ENCODE results near the gene FANCI. TPM values are rescaled to one million over a fixed set of nuclear protein-coding genes. Genes with fewer than 3 reads are reported as not detected.
A peak's percentile ranks its signal among the peaks of the same experiment; 100 is the strongest.
"Not testable (repeated sequence)": the region's sequence is repeated elsewhere in the genome, so short reads cannot be mapped to it uniquely, and the experiment has no call there.

FANCI gene
- total RNA-seq, 1 donor from 2014 or later, result 11.2 TPM

DNA sequence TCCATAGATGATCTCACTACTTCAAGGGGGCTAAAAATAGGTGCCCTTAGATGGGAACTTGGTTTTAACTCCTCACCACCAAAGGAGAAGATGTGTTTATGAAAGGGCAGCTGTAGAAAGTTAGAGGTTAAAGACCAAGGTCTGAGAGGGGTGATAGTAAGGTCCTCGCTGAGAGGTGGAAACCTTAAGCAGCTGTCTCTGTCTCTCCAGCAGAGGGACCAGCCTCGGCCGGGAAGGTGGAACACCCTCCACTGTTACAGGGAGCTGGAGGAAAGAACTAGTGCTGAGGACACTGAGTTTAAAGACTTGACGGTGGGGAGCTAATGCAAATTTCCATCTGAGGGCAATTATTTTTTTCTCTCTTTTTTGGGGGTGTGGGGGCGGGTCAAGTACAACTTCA lies 13.5 kb upstream of the FANCI start:
- no peak for DNase-seq (ENCODE audit: low spot score)
- H3K4me1 Mint-ChIP-seq (ENCODE audit: low read depth), result no peaks in the 10 kb centered on the region
- no peak overlapping the region for H3K4me3 Mint-ChIP-seq (ENCODE audit: unreplicated experiment)
- no peaks in the 10 kb centered on the region for H3K9me3 Mint-ChIP-seq (ENCODE audit: low read depth)
- H3K27me3 Mint-ChIP-seq (ENCODE audit: low read depth), result peaks cover 12% of the 10 kb centered on the region
- TF ChIP-seq, protein P1, sequence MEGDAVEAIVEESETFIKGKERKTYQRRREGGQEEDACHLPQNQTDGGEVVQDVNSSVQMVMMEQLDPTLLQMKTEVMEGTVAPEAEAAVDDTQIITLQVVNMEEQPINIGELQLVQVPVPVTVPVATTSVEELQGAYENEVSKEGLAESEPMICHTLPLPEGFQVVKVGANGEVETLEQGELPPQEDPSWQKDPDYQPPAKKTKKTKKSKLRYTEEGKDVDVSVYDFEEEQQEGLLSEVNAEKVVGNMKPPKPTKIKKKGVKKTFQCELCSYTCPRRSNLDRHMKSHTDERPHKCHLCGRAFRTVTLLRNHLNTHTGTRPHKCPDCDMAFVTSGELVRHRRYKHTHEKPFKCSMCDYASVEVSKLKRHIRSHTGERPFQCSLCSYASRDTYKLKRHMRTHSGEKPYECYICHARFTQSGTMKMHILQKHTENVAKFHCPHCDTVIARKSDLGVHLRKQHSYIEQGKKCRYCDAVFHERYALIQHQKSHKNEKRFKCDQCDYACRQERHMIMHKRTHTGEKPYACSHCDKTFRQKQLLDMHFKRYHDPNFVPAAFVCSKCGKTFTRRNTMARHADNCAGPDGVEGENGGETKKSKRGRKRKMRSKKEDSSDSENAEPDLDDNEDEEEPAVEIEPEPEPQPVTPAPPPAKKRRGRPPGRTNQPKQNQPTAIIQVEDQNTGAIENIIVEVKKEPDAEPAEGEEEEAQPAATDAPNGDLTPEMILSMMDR (IDR thresholded peaks at IDR 0.05), result no peak
- H3K27ac Mint-ChIP-seq (ENCODE audit: unreplicated experiment), result no peak overlapping the region
- no peaks in the 10 kb centered on the region for H3K36me3 Mint-ChIP-seq (ENCODE audit: low read depth)

DNA sequence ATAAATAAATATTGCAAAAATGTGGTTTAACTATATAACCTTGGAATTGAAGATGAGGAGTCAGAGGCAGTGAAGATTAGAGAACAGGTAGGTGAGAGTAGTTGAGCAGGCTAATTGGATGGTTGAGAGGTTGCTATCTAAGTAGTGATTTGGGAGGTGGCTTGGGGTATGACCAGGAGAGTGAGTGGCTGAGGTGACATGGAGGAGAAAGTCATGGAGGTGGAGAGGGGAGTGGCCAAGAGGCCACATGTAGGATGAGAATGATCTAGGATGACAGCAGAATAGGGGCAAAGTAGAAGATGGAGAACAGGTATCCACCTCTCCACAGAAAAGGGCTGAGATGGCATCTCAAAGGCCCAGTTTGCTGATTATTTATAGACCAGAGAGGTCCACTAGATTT lies 11.9 kb upstream of the FANCI start:
- peaks cover 14% of the 10 kb centered on the region for H3K27me3 Mint-ChIP-seq (ENCODE audit: low read depth)
- no peak for DNase-seq (ENCODE audit: low spot score)
- no peaks in the 10 kb centered on the region for H3K9me3 Mint-ChIP-seq (ENCODE audit: low read depth)
- no peak overlapping the region for H3K4me3 Mint-ChIP-seq (ENCODE audit: unreplicated experiment)
- TF ChIP-seq, protein P1 (IDR thresholded peaks at IDR 0.05), result no peak
- H3K36me3 Mint-ChIP-seq (ENCODE audit: low read depth), result no peaks in the 10 kb centered on the region
- no peaks in the 10 kb centered on the region for H3K4me1 Mint-ChIP-seq (ENCODE audit: low read depth)
- no peak overlapping the region for H3K27ac Mint-ChIP-seq (ENCODE audit: unreplicated experiment)

DNA sequence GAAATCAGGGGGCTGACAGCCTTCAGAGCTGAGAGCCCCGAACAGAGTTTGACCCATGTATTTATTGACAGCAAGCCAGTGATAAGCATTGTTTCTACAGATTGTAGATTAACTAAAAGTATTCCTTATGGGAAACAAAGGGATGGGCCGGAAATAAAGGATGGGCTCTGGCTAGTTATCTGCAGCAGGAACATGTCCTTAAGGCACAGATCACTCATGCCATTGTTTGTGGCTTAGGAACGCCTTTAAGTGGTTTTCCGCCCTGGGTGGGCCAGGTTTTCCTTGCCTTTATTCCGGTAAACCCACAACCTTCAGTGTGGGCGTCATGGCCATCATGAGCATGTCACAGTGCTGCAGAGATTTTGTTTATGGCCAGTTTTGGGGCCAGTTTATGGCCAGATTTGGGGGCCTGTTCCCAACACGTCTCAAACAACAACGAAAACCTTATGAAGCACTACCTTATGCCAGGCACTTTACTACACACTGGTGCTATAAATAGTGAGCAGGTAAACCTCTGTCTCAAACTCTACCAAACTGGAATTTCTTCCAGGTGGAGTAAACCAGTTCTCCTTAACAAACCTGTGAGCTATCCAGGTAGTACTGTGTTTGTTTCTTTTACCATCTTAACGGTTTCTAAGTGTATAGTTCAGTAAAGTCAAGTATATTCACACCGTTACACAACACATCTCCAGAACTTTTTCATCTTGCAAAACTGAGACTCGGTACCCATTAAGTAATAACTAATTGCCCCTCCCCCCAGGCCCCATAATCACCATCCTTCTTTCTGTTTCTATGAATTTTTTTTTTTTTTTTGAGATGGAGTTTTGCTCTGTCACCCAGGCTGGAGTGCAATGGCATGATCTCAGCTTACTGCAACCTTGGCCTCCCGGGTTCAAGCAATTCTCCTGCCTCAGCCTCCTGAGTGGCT lies 3.6 kb upstream of the FANCI start:
- H3K27ac Mint-ChIP-seq (ENCODE audit: unreplicated experiment); H3K36me3 Mint-ChIP-seq (ENCODE audit: low read depth); DNase-seq (ENCODE audit: low spot score); H3K9me3 Mint-ChIP-seq (ENCODE audit: low read depth); H3K27me3 Mint-ChIP-seq (ENCODE audit: low read depth); H3K4me3 Mint-ChIP-seq (ENCODE audit: unreplicated experiment): not testable (repeated sequence)
- peaks cover 15% of the 10 kb centered on the region for H3K4me1 Mint-ChIP-seq (ENCODE audit: low read depth)

DNA sequence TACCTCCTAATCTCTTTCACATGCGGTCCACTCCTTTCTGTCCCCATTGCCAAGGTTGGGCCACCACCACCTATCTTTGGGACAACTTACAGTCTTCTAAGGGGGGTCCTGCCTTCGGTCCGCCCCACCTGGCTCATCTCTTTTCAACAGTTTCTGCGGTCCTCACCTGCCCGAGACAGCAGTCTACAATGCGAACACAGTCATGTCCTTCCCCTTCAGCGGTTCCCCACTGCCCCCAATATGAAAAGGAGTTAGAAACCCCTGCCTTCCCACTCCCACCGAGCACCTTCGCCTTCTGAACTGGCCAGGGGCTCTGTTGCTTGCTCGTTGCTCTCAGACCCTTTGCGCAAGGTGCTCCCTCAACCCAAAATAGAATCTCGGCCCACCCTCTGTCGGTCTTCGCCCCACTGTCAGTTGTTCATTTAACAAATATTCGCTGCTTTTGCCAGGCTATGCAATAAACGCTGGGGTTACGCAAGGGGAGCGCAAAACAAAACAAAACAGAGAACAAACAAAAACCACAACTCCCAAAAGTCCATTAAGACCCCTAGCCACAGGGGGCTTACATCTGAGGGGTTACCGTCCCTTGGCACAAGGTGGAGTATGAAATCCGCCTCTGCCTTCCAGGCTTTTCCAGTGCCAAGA lies 611 bp upstream of the FANCI start:
- Mint-ChIP-seq H3K36me3 (ENCODE audit: low read depth) (no peaks in the 10 kb centered on the region), H3K4me3 (ENCODE audit: unreplicated experiment) (peak overlapping the region; percentile 94), H3K9me3 (ENCODE audit: low read depth) (peaks cover 8% of the 10 kb centered on the region), H3K27ac (ENCODE audit: unreplicated experiment) (peak overlapping the region; percentile 71), H3K4me1 (ENCODE audit: low read depth) (peaks cover 25% of the 10 kb centered on the region), H3K27me3 (ENCODE audit: low read depth) (no peaks in the 10 kb centered on the region)
- DNase-seq (ENCODE audit: low spot score), result no peak
- TF ChIP-seq, protein P1 (IDR thresholded peaks at IDR 0.05), result no peak

DNA sequence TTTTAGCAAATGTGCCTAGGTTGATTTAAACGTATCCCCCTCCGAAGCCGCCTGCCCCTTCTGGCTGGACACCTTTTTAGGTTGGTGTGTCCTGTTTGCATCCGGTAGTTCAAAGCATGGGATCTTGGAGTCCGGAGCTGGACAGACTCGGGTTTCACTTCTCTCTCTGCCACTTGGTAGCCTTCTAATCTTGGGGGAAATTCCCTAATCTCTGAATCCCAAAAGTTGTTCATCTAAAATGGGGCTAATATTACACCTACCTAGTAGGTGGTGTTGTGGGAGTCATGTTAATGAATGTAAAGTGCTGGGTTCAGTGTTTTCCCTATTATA lies 760 bp downstream of the FANCI start:
- peaks cover 6% of the 10 kb centered on the region for H3K9me3 Mint-ChIP-seq (ENCODE audit: low read depth)
- H3K4me1 Mint-ChIP-seq (ENCODE audit: low read depth), result peaks cover 25% of the 10 kb centered on the region
- peak overlapping the region; percentile 71 for H3K27ac Mint-ChIP-seq (ENCODE audit: unreplicated experiment)
- H3K4me3 Mint-ChIP-seq (ENCODE audit: unreplicated experiment), result peak overlapping the region; percentile 94
- TF ChIP-seq, protein P1 (IDR thresholded peaks at IDR 0.05), result no peak
- no peak for DNase-seq (ENCODE audit: low spot score)
- no peaks in the 10 kb centered on the region for H3K27me3 Mint-ChIP-seq (ENCODE audit: low read depth)
- H3K36me3 Mint-ChIP-seq (ENCODE audit: low read depth), result peaks cover 3% of the 10 kb centered on the region
